NB4 (cell line): Measurements from ENCODE around the gene ATP8B3.

Source experiments
- POLR2A ChIP-seq: IDR thresholded peaks from 2 replicates; pipeline ENCODE4 v1.6.1; 2011; ENCODE audit warnings: mild to moderate bottlenecking; ENCODE audit not compliant: insufficient read length; ENCODE audit errors: extremely low read depth
- TF ChIP-seq, protein P1 (sequence below): IDR thresholded peaks from 2 replicates; pipeline ENCODE4 v1.6.1; 2011; ENCODE audit warnings: low read depth, low read length
- TF ChIP-seq, protein P2 (sequence below): IDR thresholded peaks from one replicate; pipeline ENCODE4 v1.5.1; 2012; ENCODE audit warnings: low read depth, low read length

DNA sequence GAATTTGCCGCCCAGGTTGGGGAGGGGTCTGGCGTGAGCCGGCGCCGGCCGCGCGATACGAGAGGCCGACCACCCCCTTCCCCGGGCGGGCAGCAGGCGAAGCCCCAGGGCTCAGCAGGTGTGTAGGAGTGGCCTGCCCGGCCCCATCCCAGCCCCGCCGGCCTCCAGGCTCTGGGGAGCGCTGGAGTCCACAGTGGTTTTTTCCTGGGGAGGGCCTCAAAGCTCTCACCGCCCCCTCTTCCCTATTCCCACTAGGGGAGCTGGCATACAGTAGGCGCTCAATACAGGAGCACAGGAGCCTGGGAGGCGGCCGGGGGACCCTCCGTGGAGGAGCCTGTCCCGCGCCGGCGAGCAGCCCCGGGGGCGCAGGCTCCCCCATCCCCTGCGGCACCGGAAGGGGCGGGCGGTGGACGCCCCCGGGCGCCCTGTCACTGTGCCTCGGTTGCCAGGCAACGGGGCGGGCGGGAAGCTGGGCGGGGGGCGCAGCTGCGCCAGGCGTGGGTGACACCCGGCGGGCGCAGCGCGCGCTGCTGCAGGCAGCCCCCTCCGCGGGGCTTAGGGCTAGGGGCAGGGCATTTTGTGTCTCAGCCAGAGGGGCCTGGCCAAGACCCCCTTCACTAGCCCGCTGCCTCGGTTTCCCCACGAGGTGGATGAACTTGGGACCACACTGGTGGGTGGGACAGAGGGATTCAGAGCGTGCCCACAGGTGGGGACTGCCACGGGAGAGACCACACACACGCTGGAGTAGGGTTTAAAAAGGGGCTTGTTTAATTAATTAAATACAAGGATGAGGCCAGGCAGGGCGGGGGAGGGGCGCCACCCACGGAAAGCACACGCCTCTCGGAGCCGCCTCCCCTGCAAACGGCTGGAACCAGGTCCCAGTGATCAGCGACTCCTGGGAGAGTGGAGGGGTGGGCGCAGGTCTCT is 39.8 kb upstream of the ATP8B3 start:
- TF ChIP-seq, protein P1, sequence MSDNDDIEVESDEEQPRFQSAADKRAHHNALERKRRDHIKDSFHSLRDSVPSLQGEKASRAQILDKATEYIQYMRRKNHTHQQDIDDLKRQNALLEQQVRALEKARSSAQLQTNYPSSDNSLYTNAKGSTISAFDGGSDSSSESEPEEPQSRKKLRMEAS = no peak
- TF ChIP-seq, protein P2, sequence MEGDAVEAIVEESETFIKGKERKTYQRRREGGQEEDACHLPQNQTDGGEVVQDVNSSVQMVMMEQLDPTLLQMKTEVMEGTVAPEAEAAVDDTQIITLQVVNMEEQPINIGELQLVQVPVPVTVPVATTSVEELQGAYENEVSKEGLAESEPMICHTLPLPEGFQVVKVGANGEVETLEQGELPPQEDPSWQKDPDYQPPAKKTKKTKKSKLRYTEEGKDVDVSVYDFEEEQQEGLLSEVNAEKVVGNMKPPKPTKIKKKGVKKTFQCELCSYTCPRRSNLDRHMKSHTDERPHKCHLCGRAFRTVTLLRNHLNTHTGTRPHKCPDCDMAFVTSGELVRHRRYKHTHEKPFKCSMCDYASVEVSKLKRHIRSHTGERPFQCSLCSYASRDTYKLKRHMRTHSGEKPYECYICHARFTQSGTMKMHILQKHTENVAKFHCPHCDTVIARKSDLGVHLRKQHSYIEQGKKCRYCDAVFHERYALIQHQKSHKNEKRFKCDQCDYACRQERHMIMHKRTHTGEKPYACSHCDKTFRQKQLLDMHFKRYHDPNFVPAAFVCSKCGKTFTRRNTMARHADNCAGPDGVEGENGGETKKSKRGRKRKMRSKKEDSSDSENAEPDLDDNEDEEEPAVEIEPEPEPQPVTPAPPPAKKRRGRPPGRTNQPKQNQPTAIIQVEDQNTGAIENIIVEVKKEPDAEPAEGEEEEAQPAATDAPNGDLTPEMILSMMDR = no peak
- no peak for TF ChIP-seq POLR2A
